Mesenteric fat pad (tissue), 1 donor: Measurements from ENCODE around the gene TRIB2. TPM values are rescaled to one million over a fixed set of nuclear protein-coding genes. Genes with fewer than 3 reads are reported as not detected.
"Not testable (repeated sequence)": the region's sequence is repeated elsewhere in the genome, so short reads cannot be mapped to it uniquely, and the experiment has no call there.

Experiments used
- DNase-seq: peaks from one replicate; pipeline ENCODE4 v3.0.0-alpha.2; 2020; ENCODE audit warnings: low spot score
- long read RNA-seq: library from polyadenylated mRNA; unstranded; transcript quantifications from one replicate; pipeline ENCODE4 v2.0.0, GENCODE V29; 2020
- total RNA-seq: library from RNA; stranded (reverse); fragmentation: NEBNext Ultra II Directional; extraction: Animal tissue kit (Norgen Biotek cat#: 25700); gene quantifications from one replicate; pipeline ENCODE4 v1.2.1, GENCODE V29; 2021
- donor health status: DM: yes; HTN: yes; CAD: no.

Gene TRIB2
- 43.8 TPM for total RNA-seq
- long read RNA-seq, full-length matches to known transcripts: 86 of 102 reads
- long read RNA-seq, partial matches to known transcripts: 7 of 102 reads
- long read RNA-seq, other reads (novel, unspliced or antisense): 9 of 102 reads

- no peak for DNase-seq
Measured at GRCh38 chr2:12716282-12717190, at the start of gene TRIB2. TSS of gene TRIB2 (plus strand) at chr2:12716936. CDS start at chr2:12718308, 1,372 bp downstream.

GRCh38 chr2:12669036-12669435, 47.7 kb upstream of the TRIB2 start:
- DNase-seq: no peak

- DNase-seq: no peak
Measured at GRCh38 chr2:12672711-12673315, 43.9 kb upstream of the TRIB2 start.

- no peak for DNase-seq
Measured at GRCh38 chr2:12674644-12675328, 42.0 kb upstream of the TRIB2 start.

GRCh38 chr2:12675352-12675795, 41.4 kb upstream of the TRIB2 start:
- DNase-seq: no peak

- no peak for DNase-seq
Measured at GRCh38 chr2:12675801-12676200, 40.9 kb upstream of the TRIB2 start.

GRCh38 chr2:12676771-12677170, 40.0 kb upstream of the TRIB2 start:
- no peak for DNase-seq

GRCh38 chr2:12678186-12678585, 38.5 kb upstream of the TRIB2 start:
- no peak for DNase-seq

- no peak for DNase-seq
Measured at GRCh38 chr2:12679550-12680072, 37.1 kb upstream of the TRIB2 start.

- DNase-seq: not testable (repeated sequence)
Measured at GRCh38 chr2:12680115-12680514, 36.6 kb upstream of the TRIB2 start.

GRCh38 chr2:12682017-12682416, 34.7 kb upstream of the TRIB2 start:
- no peak for DNase-seq

GRCh38 chr2:12683457-12684100, 33.2 kb upstream of the TRIB2 start:
- DNase-seq: no peak

- DNase-seq: no peak
Measured at GRCh38 chr2:12684471-12684936, 32.2 kb upstream of the TRIB2 start.

- DNase-seq: no peak
Measured at GRCh38 chr2:12685145-12685544, 31.6 kb upstream of the TRIB2 start.

- DNase-seq: no peak
Measured at GRCh38 chr2:12685956-12686355, 30.8 kb upstream of the TRIB2 start.

GRCh38 chr2:12686708-12687283, 29.9 kb upstream of the TRIB2 start:
- DNase-seq: no peak

GRCh38 chr2:12688091-12688490, 28.6 kb upstream of the TRIB2 start:
- no peak for DNase-seq

- no peak for DNase-seq
Measured at GRCh38 chr2:12688893-12689292, 27.8 kb upstream of the TRIB2 start.

- no peak for DNase-seq
Measured at GRCh38 chr2:12693509-12693908, 23.2 kb upstream of the TRIB2 start.

- no peak for DNase-seq
Measured at GRCh38 chr2:12694990-12695774, 21.6 kb upstream of the TRIB2 start.
